ENCODE results near the gene EMILIN1.

- TF ChIP-seq POLR2A (IDR thresholded peaks at IDR 0.05), result no peak
- TF ChIP-seq CTCF (IDR thresholded peaks at IDR 0.05), result no peak
Observed at GRCh38 chr2:27094353-27094984, 16.1 kb downstream of the EMILIN1 start.
